ENCODE data around the gene RGS3.

GRCh38 chr9:113475031-113475430 lies 11.5 kb downstream of the RGS3 start:
- TF ChIP-seq CREB1 (IDR thresholded peaks at IDR 0.05; ENCODE audit: low read depth) (no peak), REST (IDR thresholded peaks at IDR 0.05; ENCODE audit: low read depth) (no peak), FOXM1 (IDR thresholded peaks at IDR 0.05; ENCODE audit: borderline replicate concordance, low read depth) (no peak), TAF1 (IDR thresholded peaks at IDR 0.05; ENCODE audit: low read depth) (no peak), EP300 (IDR thresholded peaks at IDR 0.05; ENCODE audit: borderline replicate concordance) (no peak), YY1 (IDR thresholded peaks at IDR 0.05; ENCODE audit: low read depth) (no peak), TEAD4 (IDR thresholded peaks at IDR 0.05) (no peak), RAD21 (IDR thresholded peaks at IDR 0.05; ENCODE audit: low read depth) (no peak), USF1 (IDR thresholded peaks at IDR 0.05) (no peak)

Data from Ishikawa (cell line).